GM19395 (cell line): ENCODE data around the gene SF1.
A peak's percentile ranks its signal among the peaks of the same experiment; 100 is the strongest.

Source experiments
- ATAC-seq: cut with Tn5 transposase; IDR thresholded peaks from one replicate; pipeline ENCODE4 v1.9.1; 2021; ENCODE audit warnings: mild to moderate bottlenecking, moderate library complexity; ENCODE audit not compliant: unreplicated experiment

The SF1 gene

DNA sequence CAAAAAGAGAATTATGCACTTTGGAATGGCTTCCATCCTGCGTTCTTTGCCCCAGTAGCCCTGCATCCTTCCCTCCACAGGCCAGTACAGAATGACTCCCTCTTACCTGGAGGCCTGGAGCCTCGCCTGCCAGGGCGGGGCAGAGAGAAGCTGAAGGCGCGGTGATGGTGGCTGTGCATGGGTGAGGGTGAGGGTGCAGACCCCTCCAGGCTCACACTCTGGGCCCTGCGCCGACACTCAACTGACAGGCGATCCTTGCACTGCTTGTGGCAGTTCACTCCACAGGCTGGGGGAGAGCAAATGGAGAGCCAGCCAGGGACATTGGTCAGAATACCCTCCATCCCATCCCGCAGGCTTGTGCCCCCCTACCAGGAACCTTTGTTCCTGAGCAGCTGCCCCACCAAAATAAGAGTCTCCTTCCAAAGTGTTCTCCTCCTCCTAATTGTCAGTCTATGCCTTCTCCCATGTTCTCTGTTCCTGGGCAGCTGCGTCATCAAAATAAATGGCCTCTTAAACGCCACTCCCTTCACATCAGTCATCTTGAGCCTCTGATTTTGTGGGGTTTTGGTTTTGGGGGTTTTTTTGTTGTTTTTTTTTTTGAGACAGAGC, 49.5 kb downstream of the SF1 start:
- ATAC-seq: no peak

DNA sequence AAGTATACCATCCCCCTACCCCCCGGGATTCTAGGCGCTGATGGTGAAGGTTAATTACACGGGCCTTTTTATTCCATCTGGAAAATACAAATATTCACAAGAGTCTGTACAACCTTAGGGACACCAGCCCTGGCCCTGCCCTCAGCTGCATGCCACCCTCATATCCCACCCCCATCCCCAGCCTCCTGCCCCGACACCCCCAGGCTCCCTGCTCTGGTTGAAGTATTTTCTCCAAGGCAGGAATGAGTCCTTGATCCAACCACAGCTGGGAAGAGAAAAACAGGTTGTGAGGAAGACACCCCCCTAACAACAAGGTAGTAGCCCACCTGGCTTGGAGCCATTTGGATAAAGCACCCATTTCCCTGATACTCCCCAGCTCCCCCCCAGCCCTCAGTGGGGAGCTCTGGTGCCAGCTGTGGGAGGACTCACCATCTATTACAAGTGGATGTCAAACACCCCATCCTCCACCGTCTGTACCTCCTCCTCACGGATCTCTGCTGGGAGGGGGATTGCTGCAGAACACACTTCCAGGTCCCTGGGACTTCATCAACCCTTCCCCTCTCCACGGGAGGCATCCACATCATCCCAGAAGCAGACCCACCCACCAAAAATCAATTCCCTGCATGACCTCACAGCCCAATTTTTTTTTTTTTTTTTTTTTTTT, 51.3 kb downstream of the SF1 start:
- ATAC-seq: no peak

DNA sequence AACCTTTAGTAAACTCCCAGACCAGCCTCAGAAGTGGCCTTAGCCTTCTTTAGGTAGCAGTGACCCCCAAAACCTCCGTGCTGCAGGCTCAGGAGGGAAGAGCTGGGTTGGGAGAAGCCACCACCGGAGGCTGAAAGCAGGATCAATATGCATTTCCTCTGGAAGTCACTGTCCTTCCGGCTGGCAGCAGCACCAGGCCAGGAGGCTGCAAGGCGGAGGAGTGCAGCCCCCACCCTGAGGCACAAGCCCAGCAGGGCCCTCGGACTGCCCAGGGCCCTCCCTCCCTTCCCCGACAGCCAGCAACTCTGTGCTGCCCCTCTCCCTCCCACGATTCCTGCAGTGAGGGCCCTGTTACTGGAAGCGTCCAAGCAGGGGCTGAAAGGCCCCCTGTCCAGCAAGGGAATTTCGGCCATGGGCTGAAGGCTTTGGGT, 52.1 kb downstream of the SF1 start:
- no peak for ATAC-seq

DNA sequence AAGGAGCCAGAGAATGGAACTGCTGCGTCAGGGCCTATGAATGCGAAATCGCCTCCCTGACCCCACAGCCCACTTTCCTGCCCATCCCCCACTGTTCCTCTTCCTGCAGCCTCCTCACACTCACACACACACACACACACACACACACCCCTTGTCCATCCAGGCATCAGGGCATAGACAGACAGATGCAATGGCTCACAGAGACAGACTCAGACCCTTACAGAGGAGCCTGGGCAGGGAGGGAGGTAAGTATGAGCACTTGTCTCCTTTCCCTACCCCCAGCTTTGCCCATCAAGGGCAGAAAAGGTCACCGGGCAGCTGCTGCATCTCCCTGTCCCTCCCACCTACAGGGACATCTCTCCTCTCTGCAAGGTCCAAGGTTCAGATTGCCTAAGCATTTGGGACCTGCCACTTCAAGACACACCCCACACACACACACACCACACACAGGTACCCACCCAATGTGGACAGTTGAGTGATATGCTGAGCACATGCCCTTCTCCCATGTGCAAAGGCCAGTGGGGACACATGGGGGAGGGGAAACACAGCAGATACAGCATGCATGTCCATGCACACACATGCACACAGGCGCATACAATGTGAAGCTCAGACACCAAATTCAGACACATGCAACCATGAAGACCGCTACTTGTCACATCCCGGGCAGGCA, 53.3 kb downstream of the SF1 start:
- no peak for ATAC-seq

DNA sequence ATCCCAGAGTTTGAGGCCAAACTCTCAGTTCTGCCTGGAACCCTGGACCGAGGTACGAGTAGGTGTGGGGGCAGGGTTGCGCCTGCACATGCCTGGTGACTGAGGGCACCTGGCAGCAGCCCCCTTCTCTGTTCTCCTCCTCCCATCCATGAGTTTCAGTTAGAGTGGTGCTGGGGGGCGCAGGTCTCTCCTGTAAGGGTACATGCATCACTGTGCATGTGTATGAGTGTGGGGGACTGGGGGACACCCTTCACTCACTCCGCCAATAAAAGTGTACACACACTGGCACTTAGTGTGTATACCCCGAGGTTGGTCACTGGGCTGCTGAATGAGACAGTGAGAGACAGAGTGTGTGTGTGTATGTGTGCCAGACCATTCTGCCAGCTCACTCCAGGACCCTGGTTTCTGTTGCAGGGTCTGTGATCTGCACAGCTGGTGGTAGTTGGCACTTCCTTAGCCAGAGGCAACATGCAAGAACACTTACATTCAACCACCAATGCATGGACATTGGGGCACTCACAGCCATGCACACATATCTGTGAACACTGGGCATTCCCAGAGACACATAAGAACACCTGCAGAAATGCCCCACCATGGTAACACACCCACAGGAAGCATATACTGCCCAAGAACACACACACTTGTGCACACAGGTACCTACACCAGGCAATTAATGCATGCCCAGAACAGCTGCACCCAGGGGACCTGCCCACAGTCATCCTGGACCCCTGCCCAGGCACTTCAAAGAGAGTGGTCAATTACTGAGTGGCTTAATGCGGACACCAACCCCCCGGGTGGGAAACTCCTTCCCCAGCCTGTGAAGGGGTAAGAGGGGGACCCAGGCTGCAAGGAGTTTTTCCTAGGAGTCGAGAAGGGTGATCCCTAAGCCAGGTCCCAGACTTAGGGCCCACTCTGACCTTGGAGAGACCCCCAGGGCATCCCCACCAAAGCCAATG, 54.2 kb downstream of the SF1 start:
- ATAC-seq: no peak

DNA sequence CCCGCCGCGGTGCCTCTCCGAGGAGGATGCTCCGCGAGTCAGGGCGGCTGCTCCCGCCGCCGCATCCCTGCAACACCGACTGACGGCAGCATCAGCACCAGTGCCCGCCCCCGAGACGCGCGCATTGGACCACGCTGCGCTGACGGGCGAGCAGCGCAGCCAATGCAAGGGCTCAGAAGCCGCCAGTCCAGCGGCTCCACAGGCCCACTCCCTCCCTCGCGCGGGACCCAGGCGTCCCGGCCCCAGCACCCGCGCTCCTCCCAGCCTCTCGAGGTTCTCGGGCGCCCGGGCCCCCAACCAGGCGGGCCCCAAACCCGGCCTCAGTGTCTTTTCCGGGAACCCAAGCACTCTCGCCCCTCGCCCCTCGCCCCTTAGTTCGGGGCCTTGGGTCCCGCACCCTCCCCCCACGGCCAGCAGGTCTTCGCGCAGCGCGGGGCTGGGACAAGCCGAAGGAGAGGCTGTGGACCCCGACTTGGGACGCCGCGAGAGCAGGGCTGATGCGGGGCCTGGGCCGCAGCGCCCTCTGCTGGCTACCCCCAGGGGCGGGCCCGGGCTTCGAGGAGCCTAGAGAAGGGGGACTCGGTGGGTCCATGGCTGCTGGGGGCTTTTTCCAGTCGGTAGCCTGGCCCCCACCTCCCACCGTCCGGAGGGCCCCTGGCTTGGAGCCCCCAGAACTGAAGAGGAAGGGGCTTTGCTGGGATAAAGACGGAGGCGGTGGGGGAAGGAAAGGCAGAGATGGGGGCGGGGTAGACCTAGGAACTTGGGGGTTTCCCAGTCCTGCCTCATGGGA, 55.0 kb downstream of the SF1 start, which contains the start of gene NRXN2:
NRXN2 (minus strand) TSS at position 81 of the 790 bp plus-strand sequence. CDS start 9,498 bp downstream, outside the sequence.
- ATAC-seq: peak; percentile 68

DNA sequence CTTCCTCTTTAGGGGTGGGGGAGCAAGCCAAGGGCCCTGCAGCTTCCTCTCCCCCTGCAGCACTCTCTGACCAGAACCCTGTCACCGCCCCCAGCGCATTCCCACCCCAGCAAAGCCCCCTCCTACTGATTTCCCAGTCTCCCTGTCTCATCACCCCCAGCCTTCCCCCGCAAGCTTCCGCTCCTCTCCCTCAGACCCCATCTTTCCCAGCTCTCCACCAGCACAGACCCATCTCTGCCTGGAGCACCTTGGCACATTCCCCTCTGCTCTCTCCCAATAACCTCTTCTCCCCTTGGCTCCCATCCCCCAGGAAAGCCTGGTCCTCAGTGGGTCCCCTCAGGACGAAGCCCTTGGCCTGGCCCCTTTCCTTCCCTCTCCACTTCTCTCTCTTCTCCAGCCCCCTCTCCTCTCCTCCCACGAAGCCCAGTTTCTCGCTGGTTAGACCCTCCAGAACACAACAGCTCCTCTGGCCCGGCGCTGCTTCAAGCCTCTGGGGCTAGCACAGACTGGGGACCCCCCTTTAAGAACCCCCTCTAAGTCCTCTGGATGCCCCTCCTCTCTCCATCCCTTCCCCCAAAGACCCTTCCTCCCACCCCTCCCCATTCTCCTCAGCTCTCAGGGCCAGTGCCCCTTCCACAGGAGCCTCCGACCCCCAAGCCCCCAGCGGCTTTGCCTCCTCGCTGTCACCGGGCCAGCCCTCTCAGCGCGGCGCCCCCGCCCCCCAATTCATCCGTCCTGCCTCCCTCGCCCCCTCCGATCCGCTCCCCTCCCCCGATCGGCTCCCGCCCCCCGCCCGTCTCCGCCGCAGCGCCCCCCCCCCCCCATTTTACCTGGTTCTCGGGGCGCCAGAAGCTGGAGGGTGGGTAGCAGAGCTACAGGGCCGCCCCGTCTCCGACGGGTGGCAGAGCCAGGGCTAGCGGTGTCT, 55.9 kb downstream of the SF1 start:
- ATAC-seq: no peak

DNA sequence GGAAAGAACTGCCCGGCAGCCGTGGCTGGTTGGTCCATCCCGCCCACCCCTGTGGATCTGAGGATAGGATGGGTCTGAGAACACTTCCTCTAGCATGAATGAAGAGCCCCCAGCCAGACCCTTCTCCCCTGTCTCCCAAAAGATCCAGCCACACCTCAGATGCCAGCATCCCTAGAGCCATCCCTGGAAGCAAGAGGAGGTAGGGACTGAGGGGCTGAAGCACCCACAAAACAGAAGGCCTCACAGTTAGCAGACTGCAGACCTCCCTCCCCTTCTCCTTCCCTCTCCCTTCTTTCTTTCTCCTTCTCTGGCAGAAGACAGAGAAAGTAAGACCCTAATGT, 57.0 kb downstream of the SF1 start:
- no peak for ATAC-seq

DNA sequence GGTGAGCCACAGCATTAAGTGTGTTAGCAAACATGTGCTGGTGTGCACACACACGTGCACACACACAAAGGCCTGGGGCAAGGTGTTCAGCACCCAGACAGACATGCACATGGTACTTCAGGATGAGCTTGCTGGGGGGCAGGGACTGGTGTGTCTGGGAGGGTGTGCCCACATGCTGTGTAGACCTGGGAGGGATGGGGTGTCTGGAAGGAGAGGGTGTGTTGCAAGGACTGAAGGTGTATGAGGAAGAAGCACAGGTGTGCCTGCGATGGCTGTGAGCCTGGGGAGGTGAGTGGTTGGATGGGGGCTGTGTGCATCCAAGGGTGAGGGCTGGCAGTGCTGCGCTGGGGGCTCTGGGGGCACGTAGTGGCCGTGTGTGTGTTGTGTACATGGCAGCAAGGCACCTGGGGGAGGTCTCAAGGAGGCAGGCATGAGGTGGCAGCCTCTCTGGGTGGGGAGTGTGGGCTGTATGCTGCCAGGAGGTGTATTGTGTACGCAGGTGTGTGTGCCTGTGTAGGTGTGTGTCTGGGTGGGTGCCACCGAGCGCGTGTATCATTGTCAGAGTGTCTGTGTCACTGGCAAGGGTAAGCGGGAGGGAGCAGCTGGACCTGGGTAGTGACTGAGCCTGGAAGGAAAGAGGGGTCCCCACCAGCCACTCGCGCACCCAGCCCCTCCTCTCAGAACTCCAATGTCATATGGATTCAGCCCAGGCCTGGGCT, 57.5 kb downstream of the SF1 start:
- ATAC-seq: no peak

DNA sequence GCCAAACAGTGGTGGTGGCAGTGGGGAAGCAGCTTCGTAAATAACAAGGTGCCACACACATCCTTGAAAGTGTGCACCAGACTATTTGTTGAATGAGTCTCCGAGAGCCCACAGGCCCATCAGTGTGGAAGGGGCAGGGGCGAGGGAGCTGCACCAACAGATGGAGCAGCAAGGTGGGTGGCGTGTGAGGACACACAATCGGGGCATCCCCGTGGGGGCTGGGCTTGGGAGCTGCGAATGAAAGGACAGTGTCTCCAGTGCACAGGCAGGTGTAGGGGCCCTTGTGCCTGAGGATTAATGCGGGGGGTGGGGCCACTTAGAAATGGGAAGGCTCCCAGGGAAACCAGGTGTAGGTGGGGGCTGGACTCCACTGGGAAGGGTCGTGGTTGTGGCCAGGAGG, 58.2 kb downstream of the SF1 start:
- no peak for ATAC-seq

DNA sequence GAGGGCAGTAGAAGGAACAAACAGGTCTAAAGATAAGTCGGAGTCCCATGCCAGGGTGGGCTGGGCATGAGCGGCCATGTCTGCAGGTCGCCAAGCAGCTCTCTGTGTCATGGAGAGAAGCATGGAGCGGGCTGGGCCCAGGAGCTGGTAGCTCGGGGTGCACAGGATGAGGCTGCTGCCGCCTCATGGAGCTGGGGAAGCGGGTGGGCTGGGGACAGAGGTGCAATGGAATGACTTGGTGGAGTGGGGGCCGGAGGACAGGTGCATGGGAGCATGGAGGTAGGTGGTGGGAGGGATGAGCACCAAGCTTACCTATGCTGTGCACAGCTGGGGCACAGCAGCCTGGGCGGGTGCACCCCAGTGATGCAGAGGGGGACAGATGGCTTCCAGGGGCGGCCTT, 58.9 kb downstream of the SF1 start:
- ATAC-seq: no peak

DNA sequence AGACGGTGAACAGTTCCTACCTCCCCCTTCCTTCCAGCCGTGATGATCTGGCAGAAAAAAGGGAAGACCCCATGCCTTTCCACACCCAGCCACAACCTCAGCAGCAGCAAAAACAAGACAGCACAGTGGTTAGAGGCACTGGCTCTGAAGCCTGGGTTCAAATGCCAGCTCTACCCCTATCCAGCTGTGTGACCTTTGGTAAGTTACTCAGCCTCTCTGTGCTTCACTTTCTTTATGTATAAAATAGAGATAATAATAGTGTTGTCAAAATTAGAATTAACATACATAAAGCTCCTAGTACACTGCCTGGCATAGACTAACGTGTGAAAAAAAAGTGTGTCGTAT, 59.6 kb downstream of the SF1 start:
- no peak for ATAC-seq

DNA sequence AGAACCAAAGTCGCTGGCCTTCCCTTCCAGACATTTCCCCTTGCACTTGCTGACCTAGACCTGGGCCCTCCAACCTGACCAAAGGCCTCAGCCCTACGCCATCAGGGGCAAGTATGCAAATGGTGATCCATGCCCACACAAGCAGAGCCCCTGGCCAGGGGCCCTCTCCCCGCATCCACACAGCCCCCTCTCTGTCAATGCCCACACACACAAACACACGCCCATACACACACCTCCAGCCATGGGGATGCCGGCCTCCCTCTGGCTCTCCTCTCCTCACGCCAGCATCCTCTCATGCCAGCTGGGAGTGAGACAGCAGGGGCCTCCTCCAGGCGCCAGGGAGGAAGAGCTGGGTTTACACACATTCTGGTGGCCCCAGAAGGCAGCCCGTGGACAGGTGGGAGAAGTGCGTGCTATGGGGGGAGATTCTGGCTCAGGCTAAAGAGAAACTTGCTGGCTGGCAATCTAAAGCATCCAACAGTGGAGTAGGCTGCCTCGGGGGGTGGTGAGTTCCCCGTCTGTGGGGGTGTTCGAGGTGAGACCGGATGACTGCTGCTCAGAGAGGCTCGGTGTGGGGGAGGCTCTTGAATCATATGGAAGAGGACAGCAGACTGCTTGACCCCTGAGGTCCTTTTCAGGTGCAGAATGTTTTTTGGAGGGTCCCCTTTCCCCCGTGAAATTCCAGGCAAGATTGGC, 60.1 kb downstream of the SF1 start:
- ATAC-seq: no peak

DNA sequence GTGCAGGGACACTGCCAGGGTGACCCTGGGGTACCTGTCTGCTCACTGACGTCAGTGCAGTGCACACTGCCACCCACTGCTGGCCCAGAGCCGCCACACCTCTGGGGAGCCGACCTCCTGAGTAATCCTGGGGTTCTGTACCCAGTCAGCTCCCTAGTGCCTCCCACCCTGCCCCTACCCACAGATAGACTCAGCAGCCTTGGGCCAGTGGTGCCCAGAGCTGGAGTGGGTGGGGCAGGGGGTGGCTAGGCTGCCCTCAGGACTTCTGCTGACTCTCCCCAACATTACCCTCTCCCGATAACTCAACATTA, 61.1 kb downstream of the SF1 start:
- no peak for ATAC-seq

DNA sequence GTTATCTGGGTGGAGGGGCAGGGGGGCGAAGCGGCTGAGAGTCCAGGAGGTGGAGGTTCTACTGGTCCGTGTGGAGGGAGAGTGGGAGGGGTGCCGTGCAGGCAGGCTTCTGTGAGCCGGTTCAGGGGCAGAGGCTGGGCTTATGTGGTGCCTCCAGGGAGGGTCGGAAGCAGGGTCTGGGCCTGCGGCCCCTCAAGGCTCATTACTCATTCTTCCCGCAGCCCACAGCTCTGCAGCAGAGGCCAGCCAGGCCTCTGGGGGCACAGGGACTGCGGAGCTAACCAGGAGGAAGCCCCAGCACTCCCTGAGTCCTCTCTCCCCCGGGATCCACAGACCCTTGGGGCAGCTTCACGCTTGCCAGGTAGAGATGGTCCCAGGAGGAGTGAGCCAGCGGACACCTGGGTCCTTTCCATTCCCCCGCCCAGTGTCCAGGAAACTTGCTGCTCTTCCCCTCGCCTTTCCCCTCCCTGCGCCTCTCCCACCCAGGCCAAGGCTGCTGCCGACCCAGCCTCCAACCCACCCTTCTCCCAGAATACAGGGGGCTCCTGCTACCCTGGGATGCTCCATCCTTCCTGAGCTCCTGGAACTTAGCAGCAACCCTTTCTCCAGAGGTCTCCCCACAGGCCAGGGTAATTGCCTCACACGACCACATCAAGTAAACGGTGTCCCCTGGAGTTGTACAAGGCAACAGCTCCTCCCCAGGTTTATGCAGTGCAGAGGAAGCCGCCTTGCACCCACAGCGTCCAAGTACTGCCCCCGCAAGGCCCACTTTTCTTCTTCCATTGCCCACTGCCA, 61.7 kb downstream of the SF1 start:
- ATAC-seq: no peak

DNA sequence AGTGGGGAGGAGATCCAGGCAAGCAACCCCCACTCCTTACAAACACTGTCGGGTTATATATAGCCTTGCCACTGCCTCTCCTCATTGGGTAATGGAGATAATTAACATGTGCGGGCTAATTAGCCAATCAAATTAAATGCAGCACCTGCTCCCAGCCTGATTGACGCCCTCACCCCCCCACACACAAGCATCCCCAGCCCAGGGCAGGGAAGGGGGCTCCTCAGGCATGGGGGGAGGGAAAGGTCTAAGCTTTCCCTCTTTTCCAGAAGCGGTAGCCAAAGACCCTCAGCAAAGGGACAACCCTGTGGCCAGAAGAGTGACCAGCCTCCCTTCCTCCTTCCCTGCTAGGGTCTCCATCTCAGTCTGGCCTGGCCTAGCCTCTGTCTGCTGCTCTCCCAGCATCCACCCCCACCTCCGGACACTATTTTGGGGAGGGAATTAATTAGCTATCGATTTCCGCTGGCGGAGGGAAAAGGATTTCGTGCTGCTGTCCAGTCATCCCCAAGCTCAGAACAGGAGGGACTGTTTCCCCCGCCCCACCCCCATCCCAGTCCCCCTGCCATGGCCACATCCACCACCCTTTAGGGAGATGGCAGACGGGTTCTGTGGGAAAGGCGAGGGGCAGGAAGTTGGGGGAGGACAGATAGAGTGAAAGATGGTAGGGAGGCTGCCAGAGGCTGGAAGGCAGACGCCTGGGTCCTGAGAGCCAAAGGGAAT, 62.4 kb downstream of the SF1 start:
- ATAC-seq: no peak

DNA sequence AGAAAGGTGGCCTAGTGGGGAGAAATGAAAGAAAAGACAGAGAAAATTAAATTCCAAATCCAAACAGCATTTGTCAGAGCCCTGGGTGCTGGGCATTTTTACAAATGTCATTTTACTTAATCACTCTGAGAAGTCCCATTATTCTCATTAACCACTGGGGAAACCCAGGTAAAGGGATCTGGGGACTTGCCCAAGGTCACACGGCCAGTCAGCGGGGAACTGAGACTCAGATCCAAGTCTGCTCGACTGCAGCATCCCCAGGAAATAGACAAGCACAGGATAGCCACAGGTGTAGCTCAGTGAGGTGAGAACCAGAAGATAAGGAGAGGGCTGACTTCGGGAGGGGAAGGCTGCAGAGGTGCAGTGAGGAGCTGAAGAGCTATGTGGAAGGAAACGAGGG, 63.2 kb downstream of the SF1 start:
- ATAC-seq: no peak
